ENCODE data around the gene PRR23B.

Gene PRR23B

GRCh38 chr3:138972941-138973340 is 47.8 kb downstream of the PRR23B start:
- TF ChIP-seq FOXP2 (optimal IDR thresholded peaks at IDR 0.05; ENCODE audit: borderline replicate concordance, extremely low read depth, extremely low read length, insufficient read depth) (no peak), POLR2AphosphoS5 (IDR thresholded peaks at IDR 0.05; ENCODE audit: low read depth, low read length) (no peak), SIN3A (IDR thresholded peaks at IDR 0.05; ENCODE audit: borderline replicate concordance, insufficient read depth, low read length) (no peak), TAF1 (IDR thresholded peaks at IDR 0.05; ENCODE audit: borderline replicate concordance, insufficient read depth, low read length) (no peak)
- TF ChIP-seq, protein P1, sequence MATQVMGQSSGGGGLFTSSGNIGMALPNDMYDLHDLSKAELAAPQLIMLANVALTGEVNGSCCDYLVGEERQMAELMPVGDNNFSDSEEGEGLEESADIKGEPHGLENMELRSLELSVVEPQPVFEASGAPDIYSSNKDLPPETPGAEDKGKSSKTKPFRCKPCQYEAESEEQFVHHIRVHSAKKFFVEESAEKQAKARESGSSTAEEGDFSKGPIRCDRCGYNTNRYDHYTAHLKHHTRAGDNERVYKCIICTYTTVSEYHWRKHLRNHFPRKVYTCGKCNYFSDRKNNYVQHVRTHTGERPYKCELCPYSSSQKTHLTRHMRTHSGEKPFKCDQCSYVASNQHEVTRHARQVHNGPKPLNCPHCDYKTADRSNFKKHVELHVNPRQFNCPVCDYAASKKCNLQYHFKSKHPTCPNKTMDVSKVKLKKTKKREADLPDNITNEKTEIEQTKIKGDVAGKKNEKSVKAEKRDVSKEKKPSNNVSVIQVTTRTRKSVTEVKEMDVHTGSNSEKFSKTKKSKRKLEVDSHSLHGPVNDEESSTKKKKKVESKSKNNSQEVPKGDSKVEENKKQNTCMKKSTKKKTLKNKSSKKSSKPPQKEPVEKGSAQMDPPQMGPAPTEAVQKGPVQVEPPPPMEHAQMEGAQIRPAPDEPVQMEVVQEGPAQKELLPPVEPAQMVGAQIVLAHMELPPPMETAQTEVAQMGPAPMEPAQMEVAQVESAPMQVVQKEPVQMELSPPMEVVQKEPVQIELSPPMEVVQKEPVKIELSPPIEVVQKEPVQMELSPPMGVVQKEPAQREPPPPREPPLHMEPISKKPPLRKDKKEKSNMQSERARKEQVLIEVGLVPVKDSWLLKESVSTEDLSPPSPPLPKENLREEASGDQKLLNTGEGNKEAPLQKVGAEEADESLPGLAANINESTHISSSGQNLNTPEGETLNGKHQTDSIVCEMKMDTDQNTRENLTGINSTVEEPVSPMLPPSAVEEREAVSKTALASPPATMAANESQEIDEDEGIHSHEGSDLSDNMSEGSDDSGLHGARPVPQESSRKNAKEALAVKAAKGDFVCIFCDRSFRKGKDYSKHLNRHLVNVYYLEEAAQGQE (IDR thresholded peaks at IDR 0.05; ENCODE audit: insufficient read depth in 1 of 2, low read depth in 2 of 2, low read length in 2 of 2), result no peak

DNA sequence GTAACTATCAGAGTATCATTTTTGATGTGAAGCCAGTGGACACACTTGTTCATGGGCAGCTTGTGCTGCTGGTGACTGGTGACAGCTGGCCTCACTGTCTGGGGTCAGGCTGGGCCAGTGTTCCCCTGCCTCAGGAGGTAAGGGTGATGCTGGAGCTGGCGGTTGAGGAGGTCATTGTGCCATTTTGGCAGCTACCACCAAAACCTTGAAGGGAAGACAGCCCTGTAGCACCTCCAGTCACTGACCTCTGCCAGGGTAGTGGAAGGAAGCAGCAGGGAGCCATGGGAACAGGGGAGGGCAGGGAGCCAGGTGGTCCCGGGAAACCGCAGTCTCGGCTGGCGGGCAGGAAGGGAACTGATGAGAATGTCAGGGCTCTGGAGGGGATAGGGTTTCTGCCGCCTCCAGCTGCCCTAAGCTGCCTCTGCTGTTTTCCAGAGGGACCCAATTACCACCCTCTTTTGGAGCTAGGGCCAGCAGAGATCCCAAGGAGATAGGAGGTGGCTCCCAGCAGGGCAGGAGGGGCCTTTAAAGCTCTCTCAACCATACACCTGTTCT is 48.9 kb downstream of the PRR23B start:
- TF ChIP-seq SIN3A (IDR thresholded peaks at IDR 0.05; ENCODE audit: borderline replicate concordance, insufficient read depth, low read length) (no peak), FOXP2 (optimal IDR thresholded peaks at IDR 0.05; ENCODE audit: borderline replicate concordance, extremely low read depth, extremely low read length, insufficient read depth) (no peak), POLR2AphosphoS5 (IDR thresholded peaks at IDR 0.05; ENCODE audit: low read depth, low read length) (no peak)

Data from PFSK-1 (cell line).